ENCODE measurements around the gene CMTM4.
"Not testable (repeated sequence)": the region's sequence is repeated elsewhere in the genome, so short reads cannot be mapped to it uniquely, and the experiment has no call there.

DNA sequence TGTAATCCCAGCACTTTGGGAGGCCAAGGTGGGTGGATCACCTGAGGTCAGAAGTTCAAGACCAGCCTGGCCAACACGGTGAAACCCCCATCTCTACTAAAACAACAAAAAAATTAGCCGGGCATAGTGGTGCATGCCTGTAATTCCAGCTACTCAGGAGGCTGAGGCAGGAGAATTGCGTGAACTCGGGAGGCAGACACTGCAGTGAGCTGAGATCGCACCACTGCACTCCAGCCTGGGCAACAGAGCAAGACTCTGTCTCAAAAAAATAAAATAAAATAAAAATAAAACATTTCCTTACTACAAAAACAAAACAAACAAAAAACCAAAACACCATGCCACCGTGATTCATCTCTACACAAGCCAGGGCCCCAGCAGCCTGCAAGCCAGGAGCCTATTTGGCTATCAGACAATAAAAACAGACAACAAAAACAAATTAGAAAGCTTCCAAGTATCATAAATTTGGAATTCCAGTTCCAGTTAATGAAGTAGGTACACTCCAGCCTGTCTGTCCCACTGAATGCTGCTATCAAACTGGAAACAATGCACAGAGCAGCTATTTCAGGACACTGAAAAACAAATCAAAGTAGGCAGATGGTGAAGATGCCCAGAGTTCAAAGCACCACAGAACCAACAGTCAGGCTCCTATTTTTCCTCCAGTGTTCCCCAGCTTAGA is 34.7 kb downstream of the CMTM4 start:
- not testable (repeated sequence) for TF ChIP-seq CTCF (conservative IDR thresholded peaks at IDR 0.05); ZFX (IDR thresholded peaks at IDR 0.05)
